IPS-18c (cell line): Measurements from ENCODE around the gene CREB5.

Source experiments
- H3K4me3 ChIP-seq: 2 replicates; pipeline ENCODE4 v1.7.0; 2013; ENCODE audit warnings: low read depth, mild to moderate bottlenecking, low read length, moderate library complexity; ENCODE audit not compliant: insufficient read depth
- H3K9me3 ChIP-seq: one replicate; pipeline ENCODE4 v1.6.1; 2013; ENCODE audit warnings: mild to moderate bottlenecking, low read length, moderate library complexity; ENCODE audit not compliant: control insufficient read depth, insufficient read depth

The CREB5 gene, protein sequence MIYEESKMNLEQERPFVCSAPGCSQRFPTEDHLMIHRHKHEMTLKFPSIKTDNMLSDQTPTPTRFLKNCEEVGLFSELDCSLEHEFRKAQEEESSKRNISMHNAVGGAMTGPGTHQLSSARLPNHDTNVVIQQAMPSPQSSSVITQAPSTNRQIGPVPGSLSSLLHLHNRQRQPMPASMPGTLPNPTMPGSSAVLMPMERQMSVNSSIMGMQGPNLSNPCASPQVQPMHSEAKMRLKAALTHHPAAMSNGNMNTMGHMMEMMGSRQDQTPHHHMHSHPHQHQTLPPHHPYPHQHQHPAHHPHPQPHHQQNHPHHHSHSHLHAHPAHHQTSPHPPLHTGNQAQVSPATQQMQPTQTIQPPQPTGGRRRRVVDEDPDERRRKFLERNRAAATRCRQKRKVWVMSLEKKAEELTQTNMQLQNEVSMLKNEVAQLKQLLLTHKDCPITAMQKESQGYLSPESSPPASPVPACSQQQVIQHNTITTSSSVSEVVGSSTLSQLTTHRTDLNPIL

DNA sequence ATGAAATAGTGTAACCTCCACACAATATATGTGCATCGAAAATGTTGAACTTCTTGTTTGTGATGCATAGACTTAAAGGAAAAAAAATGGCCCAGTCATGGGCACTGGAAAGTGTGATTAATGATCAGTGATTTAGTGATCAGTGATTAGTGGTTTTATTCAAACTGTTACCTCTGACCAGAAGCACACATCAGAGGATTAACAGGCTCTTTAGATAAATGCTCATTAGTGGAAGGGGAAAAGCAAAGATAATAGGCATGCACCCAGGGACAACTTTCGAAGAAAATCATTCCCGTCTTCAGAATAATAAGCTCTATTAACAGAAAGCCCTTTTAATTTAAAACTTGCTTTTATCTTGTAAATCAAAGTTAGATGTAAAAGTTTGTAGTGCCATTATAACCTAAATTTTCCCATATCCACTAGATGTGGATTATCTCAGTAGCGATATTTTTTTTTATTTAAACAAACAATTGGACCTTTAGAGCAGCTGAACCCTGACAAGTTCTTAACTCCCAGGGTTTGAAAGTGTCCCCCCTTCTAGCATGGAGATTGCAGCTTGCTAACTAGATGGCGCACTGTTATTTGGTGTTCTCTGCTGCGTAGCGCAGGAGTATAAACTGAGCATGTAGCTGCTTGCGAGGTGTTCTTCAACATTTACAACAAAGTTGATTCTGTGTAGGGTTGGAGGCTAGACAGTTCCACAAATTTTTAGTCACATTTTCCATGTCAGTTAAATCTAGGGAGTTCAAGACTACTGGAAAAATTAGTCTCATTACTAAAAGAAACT lies at the start of gene CREB5:
TSS of gene CREB5 (plus strand) at position 643 of the 787 bp plus-strand sequence. CDS start 397 bp downstream, outside the sequence.
- no peaks in the 10 kb centered on the region for H3K9me3 ChIP-seq
- H3K4me3 ChIP-seq: no peak within 1 kb of the TSS

DNA sequence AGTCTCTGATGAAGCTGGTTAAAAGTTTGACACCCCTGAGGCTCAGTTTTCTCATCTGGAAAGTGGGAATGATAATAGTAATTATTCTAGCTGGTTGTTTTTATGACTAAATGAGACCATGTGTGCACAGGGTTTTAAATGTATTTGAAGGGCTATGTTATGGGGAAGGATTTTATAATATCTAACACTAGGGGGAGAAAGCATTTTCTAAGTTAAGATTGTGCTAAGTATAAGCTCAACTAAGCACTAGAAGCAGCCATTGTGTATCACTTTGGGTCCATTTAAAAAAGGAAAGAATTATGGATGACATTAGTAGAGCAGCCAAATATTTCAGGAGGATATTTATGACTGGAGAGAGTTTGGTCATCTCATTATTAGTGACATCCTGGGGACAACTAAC lies 49.5 kb upstream of the CREB5 start:
- H3K9me3 ChIP-seq: no peaks in the 10 kb centered on the region
- no peak overlapping the region for H3K4me3 ChIP-seq

DNA sequence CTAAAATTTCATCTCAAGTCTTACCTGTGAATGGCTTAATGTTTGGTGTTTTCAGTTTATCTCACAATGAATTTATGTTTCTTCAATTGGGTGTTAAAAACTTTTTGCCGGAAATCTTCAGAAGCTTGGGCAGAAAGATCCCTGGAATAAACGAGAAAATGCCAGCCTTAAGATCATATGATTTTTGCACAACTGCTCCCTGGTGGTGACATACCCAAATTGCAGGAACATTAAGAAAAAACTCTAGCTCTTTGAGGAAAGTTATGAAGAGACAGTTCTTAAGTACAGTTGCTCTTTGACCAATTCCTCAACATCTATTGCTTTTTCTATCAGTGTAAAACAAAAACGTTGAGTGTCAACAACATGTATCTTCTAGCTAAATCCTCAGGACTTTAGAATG lies 48.2 kb upstream of the CREB5 start:
- H3K4me3 ChIP-seq: no peak overlapping the region
- H3K9me3 ChIP-seq: no peaks in the 10 kb centered on the region

DNA sequence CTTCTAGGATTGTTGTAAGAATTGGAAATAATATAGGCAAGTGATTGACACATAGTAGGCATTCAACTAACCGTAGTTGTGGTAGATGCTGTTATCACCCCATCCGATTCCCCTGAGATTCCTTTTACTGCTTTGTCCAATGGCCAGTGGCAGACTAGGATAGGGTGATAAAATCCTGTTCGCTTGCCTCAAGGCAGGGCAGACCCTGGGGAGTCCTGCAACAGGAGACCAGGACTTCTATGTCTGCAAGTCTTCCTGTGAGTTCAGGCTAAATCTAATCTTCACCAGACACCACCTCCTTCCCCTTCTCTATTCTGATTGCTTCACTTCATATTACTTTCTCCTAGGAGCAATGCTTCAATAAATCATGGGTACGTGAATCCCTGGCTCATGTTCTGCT lies 42.8 kb upstream of the CREB5 start:
- Histone ChIP-seq H3K4me3 (no peak overlapping the region), H3K9me3 (no peaks in the 10 kb centered on the region)

DNA sequence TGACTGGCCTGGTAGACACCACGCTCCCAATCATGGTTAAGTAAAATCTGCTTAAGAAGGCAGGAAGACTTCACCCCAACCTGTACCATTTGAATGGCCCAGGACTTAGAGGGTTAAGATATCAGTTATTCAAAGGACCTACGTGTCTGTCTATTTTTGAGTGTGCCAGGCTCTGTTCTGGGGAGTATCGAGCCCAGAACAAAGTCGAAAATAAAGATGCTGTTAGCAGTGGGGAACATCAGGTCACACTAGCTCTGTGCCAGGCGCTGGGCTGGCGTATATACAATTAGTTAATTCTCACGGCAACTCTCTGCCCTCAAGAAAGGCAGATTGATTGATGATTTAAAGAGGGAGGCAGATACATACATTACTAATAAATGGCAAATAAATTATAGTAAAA lies 40.5 kb upstream of the CREB5 start:
- Histone ChIP-seq H3K9me3 (no peaks in the 10 kb centered on the region), H3K4me3 (no peak overlapping the region)

DNA sequence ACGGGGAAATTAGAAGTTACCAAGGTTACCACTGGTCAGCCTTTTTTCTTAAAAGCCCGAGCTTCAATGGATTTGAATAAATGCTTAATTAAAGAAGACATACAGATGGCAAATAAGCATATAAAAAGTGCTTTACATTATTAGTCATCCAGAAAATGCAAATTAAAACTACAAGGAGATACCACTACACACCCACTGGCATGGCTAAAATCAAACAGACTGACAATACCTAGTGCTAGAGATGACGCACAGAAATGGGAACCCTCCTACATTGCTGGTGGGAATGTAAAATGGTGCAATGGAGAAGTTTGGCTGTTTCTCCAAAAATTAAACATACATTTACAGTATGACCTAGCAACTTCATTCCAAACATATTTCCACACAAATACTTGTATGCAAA lies 38.3 kb upstream of the CREB5 start:
- Histone ChIP-seq H3K9me3 (no peaks in the 10 kb centered on the region), H3K4me3 (no peak overlapping the region)

DNA sequence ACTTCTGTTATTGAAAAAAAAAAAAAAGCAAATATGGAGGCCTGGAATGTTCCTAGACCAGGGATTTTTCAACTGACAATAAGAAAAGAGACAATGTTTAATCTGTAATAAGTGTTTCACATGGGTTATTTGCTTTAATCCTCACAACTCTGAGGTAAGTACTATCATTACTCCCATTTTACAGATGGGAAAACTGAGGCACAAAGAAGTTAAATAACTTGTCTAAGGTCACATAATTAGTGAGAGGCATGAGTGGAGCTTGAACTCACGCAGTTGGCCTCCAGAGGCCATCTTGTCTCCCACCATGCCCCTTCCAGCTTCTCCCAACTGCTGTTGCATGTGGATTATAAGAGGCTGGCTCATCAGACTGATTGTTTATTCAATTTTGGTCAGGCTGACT lies 36.6 kb upstream of the CREB5 start:
- Histone ChIP-seq H3K9me3 (no peaks in the 10 kb centered on the region), H3K4me3 (no peak overlapping the region)

DNA sequence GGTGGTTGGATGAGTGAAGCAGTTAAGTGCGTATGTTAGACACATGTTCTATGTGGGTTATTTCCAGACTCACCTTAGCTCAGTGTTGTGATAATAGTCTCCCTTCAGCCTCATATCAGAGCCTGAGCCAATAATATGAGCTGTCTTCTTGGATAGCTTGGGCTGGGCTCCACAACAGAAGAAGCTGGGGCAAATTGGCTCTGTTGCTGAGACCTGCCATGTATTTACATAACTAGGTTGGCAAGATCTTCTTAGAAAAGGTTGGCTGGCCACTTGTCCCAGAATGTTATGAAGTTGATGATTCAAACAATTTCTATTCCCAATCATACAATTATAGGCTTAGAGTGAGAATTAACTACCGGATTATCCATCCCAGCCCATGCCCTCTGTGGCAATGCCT lies 35.7 kb upstream of the CREB5 start:
- Histone ChIP-seq H3K9me3 (no peaks in the 10 kb centered on the region), H3K4me3 (no peak overlapping the region)

DNA sequence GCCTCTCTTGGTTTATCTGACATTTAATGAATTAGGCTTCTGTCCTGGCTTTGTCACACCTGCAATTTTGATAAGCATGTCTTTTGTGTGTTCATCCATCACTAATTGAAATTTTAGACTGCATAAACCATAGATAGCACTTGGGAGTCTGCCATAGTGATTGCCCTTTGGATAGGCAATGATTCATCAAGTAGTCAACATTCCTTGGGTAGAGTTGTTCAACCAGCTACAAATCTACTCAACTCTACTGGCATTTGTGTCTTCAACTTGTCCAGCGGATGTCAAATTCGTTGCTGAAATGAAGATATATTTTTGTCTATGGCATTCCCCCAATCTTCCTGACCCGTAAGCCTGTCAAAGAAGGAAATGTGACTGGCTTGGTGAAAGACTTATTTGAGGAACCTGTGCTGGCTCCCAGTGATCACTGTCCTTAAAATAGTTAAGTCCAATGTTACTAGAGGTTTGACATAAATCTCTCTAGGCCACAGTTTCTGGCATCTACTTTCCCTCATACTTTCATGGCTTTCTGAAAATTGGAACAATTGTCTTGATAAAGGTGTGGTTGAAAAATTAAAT lies 33.7 kb upstream of the CREB5 start:
- Histone ChIP-seq H3K4me3 (no peak overlapping the region), H3K9me3 (no peaks in the 10 kb centered on the region)

DNA sequence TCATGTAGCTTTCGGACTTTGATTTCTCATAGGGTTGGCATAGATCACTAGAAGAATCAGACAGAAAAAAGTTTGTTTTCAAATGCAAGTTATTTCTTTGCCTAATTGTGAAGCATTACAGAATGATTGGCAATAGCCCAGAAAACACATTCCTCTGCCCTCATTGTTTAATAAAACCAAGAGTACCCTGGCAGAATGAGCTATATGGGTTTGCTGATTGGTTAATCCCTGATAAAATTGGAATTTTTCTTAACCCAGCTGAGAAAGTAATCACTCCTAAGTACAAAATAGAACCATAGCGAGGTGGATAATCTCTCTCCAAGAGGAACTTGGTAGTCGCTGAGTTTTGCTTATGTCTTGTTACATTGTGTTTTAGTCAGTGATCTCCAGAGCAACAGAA lies 30.9 kb upstream of the CREB5 start:
- H3K4me3 ChIP-seq: no peak overlapping the region
- H3K9me3 ChIP-seq: no peaks in the 10 kb centered on the region

DNA sequence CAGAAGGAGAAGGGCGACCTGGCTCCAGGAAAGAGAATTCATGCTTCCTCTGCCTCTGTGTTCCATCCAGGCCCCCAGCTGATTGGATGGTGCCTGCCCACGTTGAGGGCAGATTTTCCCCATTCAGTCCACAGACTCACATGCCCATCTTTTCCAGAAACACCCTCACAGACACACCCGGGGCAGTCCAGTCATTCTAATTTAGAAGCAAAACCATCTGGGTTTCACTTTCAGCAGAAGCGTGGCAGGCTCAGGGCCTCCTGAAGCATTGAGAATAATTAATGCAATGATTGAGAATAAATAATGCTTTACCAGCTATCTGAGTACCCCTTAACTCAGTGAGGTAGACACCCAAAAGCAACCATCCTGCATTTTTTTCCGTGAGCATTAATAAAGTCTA lies 30.2 kb upstream of the CREB5 start:
- no peaks in the 10 kb centered on the region for H3K9me3 ChIP-seq

DNA sequence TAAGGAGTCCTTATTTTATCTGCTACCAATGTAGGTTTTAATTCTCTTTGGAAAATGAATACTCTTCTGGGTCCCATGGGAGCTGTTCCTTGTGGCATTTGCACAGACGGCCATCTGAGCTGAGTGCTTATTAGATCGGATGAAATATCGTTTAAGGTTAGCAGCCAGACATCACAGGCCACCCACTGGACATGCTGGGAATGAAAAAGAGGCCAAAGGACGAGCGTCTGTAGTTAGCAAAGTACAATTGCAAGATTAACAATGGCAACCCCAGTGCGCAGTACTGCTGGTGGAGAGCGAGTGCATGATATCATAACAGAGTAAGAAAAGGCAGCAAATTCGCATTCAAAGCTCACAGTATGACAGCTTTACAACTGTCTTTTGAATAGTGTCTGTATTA lies 28.3 kb upstream of the CREB5 start:
- Histone ChIP-seq H3K9me3 (no peaks in the 10 kb centered on the region), H3K4me3 (no peak overlapping the region)

More for the DNA sequence above, 30.2 kb upstream of the CREB5 start:
- H3K4me3 ChIP-seq: no peak overlapping the region

DNA sequence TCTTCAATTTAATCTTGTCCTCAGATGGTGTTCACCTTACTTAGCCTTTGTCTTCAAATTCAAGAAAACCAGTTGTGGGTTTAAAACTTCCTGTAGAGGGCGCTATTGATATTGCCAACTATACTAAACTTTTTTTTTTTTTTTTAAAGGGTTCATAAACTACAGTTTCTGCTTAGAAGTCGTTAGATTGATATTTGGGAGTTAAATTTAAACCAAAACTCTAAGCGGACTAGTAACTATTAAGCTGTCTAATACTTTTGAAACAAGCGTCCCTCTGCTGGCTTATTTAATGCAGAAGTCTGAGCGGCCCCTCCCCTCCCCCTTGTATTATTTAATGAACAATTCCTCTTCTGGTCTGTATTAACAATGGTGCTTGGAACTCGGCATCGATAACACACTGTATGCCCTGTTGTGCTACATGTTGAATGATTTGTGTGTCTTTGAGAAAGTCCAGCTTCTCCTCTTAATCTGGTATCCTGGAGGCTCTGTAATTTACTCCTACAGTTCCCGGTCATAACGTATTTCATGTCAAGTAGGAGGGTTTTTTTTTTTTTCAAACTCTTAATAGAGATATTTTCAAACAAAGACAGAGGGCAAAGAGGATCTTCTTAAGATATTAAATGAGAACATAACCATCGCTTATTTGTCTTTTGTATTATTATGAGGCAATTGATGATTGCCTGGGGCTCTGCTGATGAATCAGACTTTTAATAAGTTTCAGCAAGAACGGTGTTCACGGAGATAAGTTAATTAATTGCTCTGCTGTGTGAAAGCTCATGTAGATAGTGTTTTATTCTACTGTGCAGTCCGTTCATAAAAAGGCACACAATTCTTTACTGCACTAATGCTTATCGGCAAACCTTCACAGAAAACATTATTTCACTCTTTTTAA lies 22.6 kb upstream of the CREB5 start:
- Histone ChIP-seq H3K4me3 (no peak overlapping the region), H3K9me3 (no peaks in the 10 kb centered on the region)

DNA sequence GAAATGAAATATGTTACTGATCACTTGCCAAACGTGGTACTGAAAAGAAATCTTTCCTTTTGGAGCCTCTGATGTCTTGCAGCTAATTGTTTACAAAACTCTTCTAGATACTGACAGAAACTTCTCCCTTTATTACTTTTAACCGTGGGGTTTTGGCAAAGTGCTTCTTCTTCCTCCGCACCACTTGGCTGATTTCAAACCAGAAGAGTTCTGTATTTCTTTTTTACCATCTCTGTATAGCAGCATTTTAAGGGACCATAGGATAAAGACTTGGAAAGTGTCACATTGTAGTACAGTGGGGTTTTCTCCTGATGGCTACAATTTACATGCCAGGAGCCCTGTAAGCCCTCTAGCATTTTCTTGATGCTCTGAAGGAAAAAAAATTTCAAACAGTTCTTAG lies 21.9 kb upstream of the CREB5 start:
- Histone ChIP-seq H3K9me3 (no peaks in the 10 kb centered on the region), H3K4me3 (no peak overlapping the region)

DNA sequence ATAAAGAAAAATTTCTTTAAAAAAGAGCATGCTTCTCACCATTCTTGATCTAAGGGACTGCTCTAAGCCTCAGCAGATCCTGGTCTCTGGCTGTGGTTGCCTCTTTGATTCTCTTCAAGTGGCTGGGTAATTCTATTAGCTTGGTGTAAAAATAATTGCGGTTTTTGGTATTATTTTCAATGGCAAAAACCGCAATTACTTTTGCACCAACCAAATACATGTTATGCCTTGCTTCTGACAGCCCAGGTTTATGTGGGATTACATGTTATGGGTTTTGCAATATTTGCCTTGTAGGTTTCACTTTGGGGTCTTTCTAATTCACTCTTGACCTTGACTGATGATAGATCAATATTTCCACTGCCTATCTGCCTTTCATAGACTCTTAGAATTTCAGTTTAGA lies 20.0 kb upstream of the CREB5 start:
- Histone ChIP-seq H3K9me3 (no peaks in the 10 kb centered on the region), H3K4me3 (no peak overlapping the region)

DNA sequence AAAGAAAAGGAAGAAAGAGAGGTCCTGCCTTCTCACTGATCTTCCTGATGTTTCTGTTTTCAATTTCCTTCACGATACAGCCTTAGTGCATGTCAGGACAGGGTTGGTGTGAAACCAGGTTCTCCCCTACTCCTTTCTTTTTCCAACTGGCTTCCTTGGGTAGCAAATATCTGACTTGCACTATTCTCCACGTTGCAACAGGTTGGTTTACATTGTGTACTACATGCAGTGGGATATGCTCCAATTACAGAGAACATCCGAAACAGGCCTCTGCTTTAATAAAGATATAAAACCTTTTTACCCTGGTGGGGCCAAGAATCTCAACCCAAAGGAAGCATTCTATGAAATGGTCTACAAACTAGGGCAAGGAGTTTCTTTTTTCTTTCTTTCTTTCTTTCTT lies 16.9 kb upstream of the CREB5 start:
- Histone ChIP-seq H3K9me3 (no peaks in the 10 kb centered on the region), H3K4me3 (no peak overlapping the region)

DNA sequence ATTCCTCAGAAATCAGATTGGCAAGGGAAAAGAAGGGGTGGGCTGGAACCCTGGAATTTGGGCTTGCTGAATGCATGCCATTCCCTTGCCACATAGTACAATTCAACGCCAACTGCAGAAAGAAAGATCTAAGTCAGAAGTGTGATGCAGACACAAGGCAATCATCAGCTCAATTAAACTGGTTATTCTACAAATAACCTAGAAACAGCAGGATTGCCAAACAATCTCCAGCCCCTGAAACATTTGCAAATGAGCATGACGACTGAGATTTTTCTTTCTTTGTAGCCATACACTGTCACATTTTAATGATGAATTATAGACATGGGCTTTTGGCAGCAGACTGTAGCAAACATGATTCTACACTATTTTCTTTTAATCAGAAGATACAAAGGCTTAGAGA lies 16.5 kb upstream of the CREB5 start:
- H3K9me3 ChIP-seq: no peaks in the 10 kb centered on the region
- H3K4me3 ChIP-seq: no peak overlapping the region
